K562 (cell line): ENCODE data around the gene ZFP69B. TPM values are rescaled to one million over a fixed set of nuclear protein-coding genes. Genes with fewer than 3 reads are reported as not detected.

Experiments used
- ATAC-seq: fragments of 200-7000 bp; cut with Tn5 transposase; 3 replicates; pipeline ENCODE4 v1.9.1; 2020; ENCODE audit warnings: moderate library complexity
- BruUV-seq: library from RNA; stranded (reverse); fragments of 400-500 nt; replicated peaks from 2 replicates; lab custom pipeline; 2021; lab: Mats Ljungman, UMichigan
- CTCF ChIA-PET: fragments of 300-600 bp; formaldehyde crosslinking; extraction: SDS; loops from one replicate; lab custom pipeline; 2021; ENCODE audit warnings: low intra/inter-chr PET ratio; lab: Yijun Ruan, JAX
- POLR2A ChIA-PET: fragments of 300-600, 350-650 bp; sonication (Branson Sonifier 250); formaldehyde crosslinking; extraction: SDS; loops from one replicate; lab custom pipeline; 2021; ENCODE audit warnings: antibody characterized with exemption, inconsistent platforms; lab: Yijun Ruan, JAX
- DNase-seq, 4 experiments: peaks; one replicate each; pipeline versions ENCODE4 v3.0.0 to v3.0.0-alpha.2; 2011 to 2018; ENCODE audit warnings: low spot score in 3 of 4, mixed read lengths in 3 of 4; ENCODE audit errors: extremely low read depth in 1 of 4
- FAIRE-seq: peaks from 2 replicates; lab custom pipeline; 2011; peaks lifted over from hg19 to GRCh38; lab: Jason Lieb, UNC
- H2AFZ ChIP-seq: 2 replicates; pipeline ENCODE4 v1.6.0; 2011; ENCODE audit warnings: low read depth, low read length, control low read depth, inconsistent platforms
- H3K27ac ChIP-seq: fragments of 200-600 bp; 3 replicates; pipeline ENCODE4 v1.8.0; 2011; ENCODE audit warnings: low read depth, mild to moderate bottlenecking, control low read depth, inconsistent platforms, low read length, moderate library complexity, mixed read lengths; ENCODE audit errors: extremely low read depth
- H3K27me3 ChIP-seq, 2 experiments: fragments of 300-600 bp in 1 of 2; 2 replicates in 1 of 2; 3 replicates in 1 of 2; pipeline versions ENCODE4 v1.6.0 to v1.8.0; 2011; ENCODE audit warnings: inconsistent platforms in 2 of 2, low read length in 2 of 2, mild to moderate bottlenecking in 1 of 2, mixed read lengths in 1 of 2, moderate library complexity in 1 of 2; ENCODE audit not compliant: control insufficient read depth in 2 of 2, insufficient read depth in 2 of 2
- H3K36me3 ChIP-seq: fragments of 300-600 bp; 3 replicates; pipeline ENCODE4 v1.8.0; 2011; ENCODE audit warnings: mild to moderate bottlenecking, low read length, inconsistent platforms; ENCODE audit not compliant: control insufficient read depth, insufficient read depth
- H3K4me1 ChIP-seq, 2 experiments: fragments of 200-600 bp in 1 of 2; replicated peaks in 1 of 2; 2 replicates in 1 of 2; 3 replicates in 1 of 2; pipeline versions ENCODE4 v1.5.1 to v1.8.0; 2011; ENCODE audit warnings: inconsistent platforms in 2 of 2, low read length in 2 of 2, mild to moderate bottlenecking in 1 of 2, mixed read lengths in 1 of 2, moderate library complexity in 1 of 2; ENCODE audit not compliant: control insufficient read depth in 2 of 2, insufficient read depth in 2 of 2
- H3K4me2 ChIP-seq: 2 replicates; pipeline ENCODE4 v1.6.1; 2011; ENCODE audit warnings: low read length, control low read depth, inconsistent platforms, mixed read lengths; ENCODE audit not compliant: insufficient read depth
- H3K4me3 ChIP-seq: fragments of 200-600 bp; sonication (generic), shearing (Covaris generic); 2 replicates; pipeline ENCODE4 v1.5.1; 2016; ENCODE audit warnings: control low read depth, inconsistent platforms
- H3K79me2 ChIP-seq: fragments of 200-600 bp; 3 replicates; pipeline ENCODE4 v1.8.0; 2011; ENCODE audit warnings: low read length, inconsistent platforms; ENCODE audit not compliant: control insufficient read depth, insufficient read depth
- H3K9ac ChIP-seq, 2 experiments: 2 replicates each; pipeline versions ENCODE4 v1.6.0 to v1.6.1; 2011; ENCODE audit warnings: low read depth in 2 of 2, low read length in 2 of 2, control low read depth in 1 of 2, inconsistent platforms in 1 of 2, mild to moderate bottlenecking in 1 of 2, mixed read lengths in 1 of 2; ENCODE audit not compliant: insufficient read depth in 1 of 2
- H3K9me1 ChIP-seq: one replicate; pipeline ENCODE4 v1.6.0; 2011; ENCODE audit warnings: inconsistent platforms, mild to moderate bottlenecking, low read length, moderate library complexity; ENCODE audit not compliant: control insufficient read depth, insufficient read depth
- H3K9me3 ChIP-seq: replicated peaks from 2 replicates; pipeline ENCODE4 v1.5.1; 2011; ENCODE audit warnings: low read depth, low read length, inconsistent platforms; ENCODE audit not compliant: control insufficient read depth, insufficient read depth
- H4K20me1 ChIP-seq: replicated peaks from 2 replicates; pipeline ENCODE4 v1.6.1; 2011; ENCODE audit warnings: low read length, inconsistent platforms, mixed read lengths; ENCODE audit not compliant: control insufficient read depth, insufficient read depth
- NFE2 ChIP-seq: IDR thresholded peaks from 2 replicates; pipeline ENCODE4 v1.6.1; 2014; ENCODE audit warnings: antibody characterized with exemption, low read depth
- NFE2L1 ChIP-seq: fragments of 450-650 bp; IDR thresholded peaks from 2 replicates; pipeline ENCODE4 v1.6.1; 2016; ENCODE audit warnings: missing genetic modification characterization, low read depth, mild to moderate bottlenecking, missing compliant biosample characterization, moderate library complexity, borderline replicate concordance
- POLR2B ChIP-seq: fragments of 450-650 bp; IDR thresholded peaks from 2 replicates; pipeline ENCODE4 v1.6.1; 2018; ENCODE audit warnings: low read depth; ENCODE audit not compliant: partially characterized antibody
- SMAD1 ChIP-seq: fragments of 150-350 bp; IDR thresholded peaks from 2 replicates; pipeline ENCODE4 v1.6.1; 2014; ENCODE audit warnings: low read length, low read depth; ENCODE audit not compliant: partially characterized antibody
- SMARCA5 ChIP-seq: fragments of 450-650 bp; IDR thresholded peaks from 2 replicates; pipeline ENCODE4 v1.6.1; 2016
- SUPT5H ChIP-seq: fragments of 450-650 bp; IDR thresholded peaks from 2 replicates; pipeline ENCODE4 v1.6.1; 2016
- ZNF184 ChIP-seq: sonication (generic); formaldehyde crosslinking; IDR thresholded peaks from 2 replicates; pipeline ENCODE4 v1.5.0; 2020; ENCODE audit warnings: missing genetic modification reagents
- ZNF316 ChIP-seq: fragments of 450-650 bp; IDR thresholded peaks from 2 replicates; pipeline ENCODE4 v1.6.1; 2016
- WGBS: fragments of 100-300 bp; shearing (Covaris generic); methylation state at CpG from one replicate; pipeline ENCODE4 v1.1.6; 2016; ENCODE audit warnings: low coverage, mixed read lengths; ENCODE audit not compliant: insufficient coverage; ENCODE audit errors: missing lambda C conversion rate; 5-methylcytosine and 5-hydroxymethylcytosine counted together
- in situ Hi-C: fragments of 300-500 bp; cut with MboI; formaldehyde crosslinking; loops from 4 replicates; pipeline ENCODE4 v1.15.0; 2018; ENCODE audit warnings: inconsistent platforms, mixed read lengths
- intact Hi-C: fragments of 100-400 bp; cut with micrococcal nuclease; formaldehyde crosslinking; loops from 2 replicates; pipeline ENCODE4 v1.14.2; 2022
- polyA plus RNA-seq, 8 experiments: library from polyadenylated mRNA; depleted of rRNA in 4 of 8; stranded (reverse) in 5 of 8; unstranded in 3 of 8; fragments of >200 nt; fragmentation: Nextera tagmentation in 2 of 8; fragmentation: Illumina TruSeq in 1 of 8; extraction: Ambion mirVana in 2 of 8; extraction: Trizol in 1 of 8; gene quantifications; 2 replicates each; pipeline versions ENCODE4 v1.2.1 to v1.2.3, GENCODE V29; 2011 to 2014; ENCODE audit warnings: inconsistent platforms in 1 of 8, missing spikeins in 1 of 8
- total RNA-seq, 7 experiments: library from RNA; depleted of rRNA in 6 of 7; stranded (reverse); fragments of >200 nt in 6 of 7; fragmentation: Illumina TruSeq in 2 of 7; extraction: Trizol in 2 of 7; gene quantifications; 2 replicates each; pipeline versions ENCODE4 v1.2.1 to v1.2.3, GENCODE V29; 2011 to 2021; ENCODE audit warnings: low replicate concordance in 1 of 7
- TF ChIP-seq, protein P1 (sequence below): fragments of 450-650 bp; formaldehyde crosslinking; IDR thresholded peaks from 2 replicates; pipeline ENCODE4 v1.4.0; 2022; ENCODE audit warnings: missing genetic modification characterization
- TF ChIP-seq, protein P2 (sequence below), 2 experiments: fragments of 450-650 bp; IDR thresholded peaks; 2 replicates each; pipeline ENCODE4 v1.6.1; 2016; ENCODE audit warnings: mild to moderate bottlenecking in 2 of 2, borderline replicate concordance in 1 of 2, low read depth in 1 of 2, moderate library complexity in 1 of 2

Gene ZFP69B
- total and polyA plus RNA-seq, 9 of the 15 experiments (the other 6 are each of a cell fraction or from before 2014, with no cell fraction given), result 1.6 to 10.3 (median 8.4) TPM

DNA sequence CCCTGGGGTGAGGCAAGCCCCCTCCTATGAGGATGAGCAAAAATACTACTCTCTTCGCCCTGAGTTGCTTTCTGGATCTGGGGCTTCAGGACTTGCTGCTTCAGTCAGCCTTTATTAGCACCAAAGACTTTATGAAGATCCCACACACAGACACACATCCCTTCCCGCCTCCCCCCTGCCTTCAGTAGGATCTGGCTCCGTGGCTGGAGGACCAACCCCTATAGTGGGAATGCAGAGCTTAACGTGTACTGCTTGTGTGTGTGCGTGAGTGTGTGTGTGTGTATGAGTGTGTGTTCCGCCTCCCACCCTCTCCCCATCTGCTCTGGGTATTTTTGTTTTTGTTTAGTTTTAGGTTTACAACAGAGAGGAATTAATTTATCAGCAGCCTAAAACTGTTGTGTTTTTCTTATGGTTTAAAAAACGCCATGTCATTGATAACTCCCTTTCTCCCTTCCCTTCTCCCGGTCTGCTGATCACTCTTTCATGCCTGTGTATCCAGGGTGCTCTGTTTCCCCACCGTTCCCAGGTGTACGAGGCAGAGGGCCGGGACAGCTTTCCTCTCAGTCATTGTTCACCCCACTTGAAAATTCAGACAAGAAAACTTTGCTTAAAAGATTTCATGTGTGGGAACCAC lies 27.5 kb upstream of the ZFP69B start:
- POLR2A ChIA-PET, result interaction anchor here (1.0 to 1.1 kb wide), 2 partner anchors 15 to 23 kb away, joined by 3 read pairs; no protein-coding TSS in a partner anchor
- ATAC-seq (no peak), FAIRE-seq (no peak), DNase-seq (no peak)
- Histone ChIP-seq H3K27me3 (no peaks in the 10 kb centered on the region), H3K36me3 (peaks cover 67% of the 10 kb centered on the region), H3K4me2 (no peak overlapping the region), H3K9ac (no peak overlapping the region), H3K79me2 (no peaks in the 10 kb centered on the region), H3K9me1 (no peaks in the 10 kb centered on the region), H3K4me3 (no peak overlapping the region), H3K27ac (no peak overlapping the region; the same call in 2 of the 3 replicates), H3K4me1 (no peaks in the 10 kb centered on the region), H4K20me1 (no peaks in the 10 kb centered on the region), H3K9me3 (no peaks in the 10 kb centered on the region), H2AFZ (no peak overlapping the region)
- intact Hi-C loops (no loop called here), in situ Hi-C loops (no loop called here)
- CTCF ChIA-PET, result no interaction called here
- 89% methylated on average over 11 of the region's 11 CpGs for WGBS
- TF ChIP-seq POLR2B (peak; percentile 8), ZNF316 (peak; percentile 41; the same call in 1 of the 2 replicates), SMARCA5 (no peak), SMAD1 (no peak), NFE2 (peak; percentile 13; the same call in 1 of the 2 replicates), NFE2L1 (tag) (0 out of 2 replicates have a peak, but pooled peaks have one; percentile 40), ZNF184 (CRISPR knock-in tag) (no peak), SUPT5H (0 out of 2 replicates have a peak, but pooled peaks have one; percentile 27)
- TF ChIP-seq, protein P1, sequence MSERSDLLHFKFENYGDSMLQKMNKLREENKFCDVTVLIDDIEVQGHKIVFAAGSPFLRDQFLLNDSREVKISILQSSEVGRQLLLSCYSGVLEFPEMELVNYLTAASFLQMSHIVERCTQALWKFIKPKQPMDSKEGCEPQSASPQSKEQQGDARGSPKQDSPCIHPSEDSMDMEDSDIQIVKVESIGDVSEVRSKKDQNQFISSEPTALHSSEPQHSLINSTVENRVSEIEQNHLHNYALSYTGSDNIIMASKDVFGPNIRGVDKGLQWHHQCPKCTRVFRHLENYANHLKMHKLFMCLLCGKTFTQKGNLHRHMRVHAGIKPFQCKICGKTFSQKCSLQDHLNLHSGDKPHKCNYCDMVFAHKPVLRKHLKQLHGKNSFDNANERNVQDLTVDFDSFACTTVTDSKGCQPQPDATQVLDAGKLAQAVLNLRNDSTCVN, result no peak
- TF ChIP-seq, protein P2, sequence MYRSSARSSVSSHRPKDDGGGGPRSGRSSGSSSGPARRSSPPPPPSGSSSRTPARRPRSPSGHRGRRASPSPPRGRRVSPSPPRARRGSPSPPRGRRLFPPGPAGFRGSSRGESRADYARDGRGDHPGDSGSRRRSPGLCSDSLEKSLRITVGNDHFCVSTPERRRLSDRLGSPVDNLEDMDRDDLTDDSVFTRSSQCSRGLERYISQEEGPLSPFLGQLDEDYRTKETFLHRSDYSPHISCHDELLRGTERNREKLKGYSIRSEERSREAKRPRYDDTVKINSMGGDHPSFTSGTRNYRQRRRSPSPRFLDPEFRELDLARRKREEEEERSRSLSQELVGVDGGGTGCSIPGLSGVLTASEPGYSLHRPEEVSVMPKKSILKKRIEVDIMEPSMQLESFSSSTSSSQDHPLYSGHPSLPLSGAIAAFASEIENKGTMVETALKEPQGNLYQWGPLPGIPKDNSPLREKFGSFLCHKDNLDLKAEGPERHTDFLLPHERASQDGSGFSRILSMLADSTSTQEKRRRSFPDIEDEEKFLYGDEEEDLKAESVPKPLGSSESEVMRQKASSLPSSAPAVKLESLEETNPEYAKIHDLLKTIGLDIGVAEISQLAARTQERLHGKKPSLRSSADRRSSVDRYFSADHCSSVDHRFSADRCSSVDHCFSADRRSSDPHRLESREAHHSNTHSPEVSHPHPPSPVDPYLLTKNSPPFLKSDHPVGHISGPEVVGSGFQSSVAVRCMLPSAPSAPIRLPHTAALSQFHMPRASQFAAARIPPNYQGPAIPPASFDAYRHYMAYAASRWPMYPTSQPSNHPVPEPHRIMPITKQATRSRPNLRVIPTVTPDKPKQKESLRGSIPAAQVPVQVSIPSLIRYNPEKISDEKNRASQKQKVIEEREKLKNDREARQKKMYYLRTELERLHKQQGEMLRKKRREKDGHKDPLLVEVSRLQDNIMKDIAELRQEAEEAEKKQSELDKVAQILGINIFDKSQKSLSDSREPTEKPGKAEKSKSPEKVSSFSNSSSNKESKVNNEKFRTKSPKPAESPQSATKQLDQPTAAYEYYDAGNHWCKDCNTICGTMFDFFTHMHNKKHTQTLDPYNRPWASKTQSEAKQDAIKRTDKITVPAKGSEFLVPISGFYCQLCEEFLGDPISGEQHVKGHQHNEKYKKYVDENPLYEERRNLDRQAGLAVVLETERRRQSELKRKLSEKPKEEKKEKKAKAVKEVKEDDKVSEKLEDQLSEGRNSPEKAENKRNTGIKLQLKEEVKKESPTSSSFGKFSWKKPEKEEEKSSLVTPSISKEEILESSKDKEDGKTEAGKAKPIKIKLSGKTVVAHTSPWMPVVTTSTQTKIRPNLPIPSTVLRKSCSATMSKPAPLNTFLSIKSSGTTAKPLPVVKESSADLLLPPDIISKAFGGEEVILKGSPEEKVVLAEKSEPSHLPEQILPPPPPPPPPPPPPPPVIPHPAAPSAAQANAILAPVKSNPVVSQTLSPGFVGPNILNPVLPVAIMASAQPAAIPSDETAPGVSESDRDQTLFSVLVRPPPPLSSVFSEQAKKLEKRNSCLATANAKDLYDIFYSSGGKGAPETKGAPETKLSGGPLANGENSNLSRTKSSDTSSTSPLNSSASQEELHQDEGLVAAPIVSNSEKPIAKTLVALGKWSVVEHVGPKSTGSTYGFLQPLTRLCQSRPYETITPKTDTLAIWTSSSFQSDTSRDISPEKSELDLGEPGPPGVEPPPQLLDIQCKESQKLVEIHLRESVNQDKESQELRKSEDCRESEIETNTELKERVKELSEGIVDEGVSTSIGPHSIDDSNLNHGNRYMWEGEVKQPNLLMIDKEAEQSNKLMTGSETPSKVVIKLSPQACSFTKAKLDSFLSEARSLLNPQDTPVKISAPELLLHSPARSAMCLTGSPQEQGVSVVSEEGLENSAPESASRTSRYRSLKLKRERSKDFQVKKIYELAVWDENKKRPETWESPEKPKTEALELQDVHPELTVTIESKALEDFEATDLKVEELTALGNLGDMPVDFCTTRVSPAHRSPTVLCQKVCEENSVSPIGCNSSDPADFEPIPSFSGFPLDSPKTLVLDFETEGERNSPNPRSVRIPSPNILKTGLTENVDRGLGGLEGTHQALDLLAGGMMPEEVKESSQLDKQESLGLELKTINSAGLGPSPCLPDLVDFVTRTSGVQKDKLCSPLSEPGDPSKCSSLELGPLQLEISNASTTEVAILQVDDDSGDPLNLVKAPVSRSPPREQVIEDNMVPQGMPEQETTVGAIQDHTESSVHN (IDR thresholded peaks at IDR 0.05; ENCODE audit: borderline replicate concordance in 1 of 2, low read depth in 1 of 2), result no peak
- BruUV-seq, result TSS peak; percentile 52
